T-helper 2 cell treated with Interferon-gamma antibody and Interleukin-4, amounts not matched to agents 100 ng/mL and 5 ng/mL, for 36 hours (primary cell): ENCODE data around the gene SLC35A3. TPM values are rescaled to one million over a fixed set of nuclear protein-coding genes. Genes with fewer than 3 reads are reported as not detected.
"Not testable (repeated sequence)": the region's sequence is repeated elsewhere in the genome, so short reads cannot be mapped to it uniquely, and the experiment has no call there.

ENCODE experiments used
- intact Hi-C: fragments of 100-400 bp; cut with micrococcal nuclease; formaldehyde crosslinking; loops from one replicate; pipeline ENCODE4 v1.15.1; 2023
- total RNA-seq: library from RNA; stranded (reverse); gene quantifications from 2 replicates; pipeline ENCODE4 v1.2.3, GENCODE V29; 2022

The SLC35A3 gene
- total RNA-seq, 1 donor from 2014 or later: 17.2 TPM

- intact Hi-C loops: loop anchor here (1.0 to 5.0 kb wide), 5 partner anchors 69 to 487 kb away; partner anchors contain the start of genes RTCA and TRMT13
These were observed 988 bp downstream of the SLC35A3 start for GRCh38 chr1:99970713-99971255.

DNA sequence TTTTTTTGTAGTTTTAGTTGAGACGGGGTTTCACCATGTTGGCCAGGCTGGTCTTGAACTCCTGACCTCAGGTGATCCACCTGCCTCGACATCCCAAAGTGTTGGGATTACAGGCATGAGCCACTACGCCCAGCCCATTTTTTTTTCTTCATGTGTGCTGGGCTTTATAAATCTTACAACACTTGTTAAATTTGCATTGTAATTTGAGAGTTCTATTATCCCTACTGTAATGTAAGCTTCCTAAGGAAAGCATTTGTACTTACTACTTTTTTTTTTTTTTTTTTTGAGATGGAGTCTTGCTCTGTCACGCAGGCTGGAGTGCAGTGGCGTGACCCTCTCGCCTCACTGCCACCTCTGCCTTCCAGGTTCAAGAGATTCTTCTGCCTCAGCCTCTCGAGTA is 2.3 kb downstream of the SLC35A3 start:
- intact Hi-C loops: loop anchor here (5.0 kb wide), 1 partner anchor 485 kb away; no protein-coding TSS in a partner anchor

DNA sequence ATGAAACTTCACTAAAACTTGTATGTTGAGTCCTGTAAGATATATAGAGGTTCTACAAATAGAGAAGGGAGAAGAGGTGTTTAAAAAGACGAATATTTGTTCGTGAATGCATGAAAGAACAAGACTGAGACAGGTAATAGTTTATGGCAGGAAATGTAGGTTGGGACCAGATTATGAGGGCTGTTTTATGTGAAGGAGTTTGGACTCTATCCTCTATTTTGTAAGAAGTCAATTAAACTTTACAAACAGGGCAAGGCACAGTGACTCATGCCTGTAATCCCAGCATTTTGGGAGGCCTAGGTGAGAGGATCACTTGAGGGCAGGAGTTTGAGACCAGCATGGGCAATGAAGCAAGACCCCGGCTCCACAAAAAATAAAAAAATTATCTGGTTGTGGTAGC is 5.7 kb downstream of the SLC35A3 start:
- intact Hi-C loops: no loop called here

- intact Hi-C loops: not testable (repeated sequence)
These were observed 7.5 kb downstream of the SLC35A3 start for GRCh38 chr1:99977326-99977725.

DNA sequence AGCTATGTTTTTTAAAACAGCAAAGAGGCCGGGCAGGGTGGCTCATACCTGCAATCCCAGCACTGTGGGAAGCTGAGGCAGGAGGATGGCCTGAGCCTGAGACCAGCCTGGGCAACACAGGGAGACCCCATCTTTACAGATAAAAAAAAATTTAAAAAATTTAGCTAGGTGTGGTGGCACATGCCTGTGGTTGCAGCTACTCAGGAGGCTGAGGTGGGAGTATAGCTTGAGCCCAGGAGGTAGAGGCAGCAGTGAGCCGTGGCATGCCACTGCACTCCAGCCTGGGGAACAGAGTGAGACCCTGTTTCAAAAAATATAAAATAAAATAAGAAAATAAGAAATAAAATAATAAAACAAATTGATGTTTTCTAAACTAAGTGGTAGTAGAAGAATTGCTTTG is 8.4 kb downstream of the SLC35A3 start:
- intact Hi-C loops: no loop called here

GRCh38 chr1:99979091-99979490 is 9.3 kb downstream of the SLC35A3 start:
- intact Hi-C loops: no loop called here

- intact Hi-C loops: no loop called here
These were observed 11.1 kb downstream of the SLC35A3 start for GRCh38 chr1:99980928-99981327.

- intact Hi-C loops: no loop called here
These were observed 16.9 kb downstream of the SLC35A3 start for GRCh38 chr1:99986656-99987225.

DNA sequence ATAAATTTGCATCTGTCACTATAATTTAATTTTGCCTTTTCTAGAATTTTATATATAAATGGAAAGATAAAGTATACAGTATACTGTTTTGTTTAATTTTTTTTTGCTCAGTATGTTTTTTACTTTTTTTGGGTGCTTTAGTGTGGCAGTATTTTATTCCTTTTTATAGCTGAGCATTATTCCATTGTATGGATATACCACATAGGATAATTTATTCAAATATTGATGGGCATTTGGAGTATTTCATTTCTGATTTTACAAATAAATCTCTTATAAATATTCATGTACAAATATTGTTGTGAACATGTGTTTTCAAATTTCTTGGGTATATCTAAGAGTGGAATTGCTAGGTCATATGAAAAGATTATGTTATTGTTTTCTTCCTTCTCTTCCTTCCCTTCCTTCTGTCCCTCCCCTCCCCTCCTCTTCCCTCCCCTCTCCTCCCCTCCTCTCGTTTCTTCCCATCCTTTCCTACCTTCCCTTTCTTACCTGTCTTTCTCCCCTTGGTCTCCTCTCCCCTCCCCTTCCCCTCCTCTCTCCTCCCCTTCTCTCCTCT is 18.5 kb downstream of the SLC35A3 start:
- intact Hi-C loops: no loop called here

GRCh38 chr1:99992044-99992722 is 22.4 kb downstream of the SLC35A3 start:
- intact Hi-C loops: no loop called here

GRCh38 chr1:99992760-99993467 is 23.1 kb downstream of the SLC35A3 start:
- intact Hi-C loops: no loop called here

- intact Hi-C loops: no loop called here
These were observed 23.7 kb downstream of the SLC35A3 start for GRCh38 chr1:99993468-99993845.

GRCh38 chr1:99994496-99994895 is 24.7 kb downstream of the SLC35A3 start:
- intact Hi-C loops: no loop called here

DNA sequence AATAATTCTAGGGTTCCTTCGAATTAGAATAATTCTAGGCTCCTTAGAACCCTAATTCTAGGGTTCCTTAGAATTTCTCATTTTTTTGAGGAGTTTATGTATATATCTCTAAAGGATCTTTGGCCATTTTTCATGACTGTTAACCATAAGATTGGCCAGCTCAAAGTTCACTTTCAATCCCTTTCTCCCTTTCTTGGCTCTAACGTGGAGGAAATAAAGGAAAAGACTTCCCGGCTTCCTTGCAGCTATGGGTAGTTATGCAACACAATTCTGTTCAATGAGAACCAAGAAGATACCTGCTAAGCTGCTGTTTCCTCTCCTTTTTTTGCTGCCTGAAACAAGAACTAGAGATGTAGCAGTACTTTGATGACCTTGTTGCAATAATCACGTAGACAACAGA is 27.2 kb downstream of the SLC35A3 start:
- intact Hi-C loops: no loop called here

GRCh38 chr1:100001462-100001861 is 31.7 kb downstream of the SLC35A3 start:
- intact Hi-C loops: no loop called here

- intact Hi-C loops: no loop called here
These were observed 35.6 kb downstream of the SLC35A3 start for GRCh38 chr1:100005424-100005823.

DNA sequence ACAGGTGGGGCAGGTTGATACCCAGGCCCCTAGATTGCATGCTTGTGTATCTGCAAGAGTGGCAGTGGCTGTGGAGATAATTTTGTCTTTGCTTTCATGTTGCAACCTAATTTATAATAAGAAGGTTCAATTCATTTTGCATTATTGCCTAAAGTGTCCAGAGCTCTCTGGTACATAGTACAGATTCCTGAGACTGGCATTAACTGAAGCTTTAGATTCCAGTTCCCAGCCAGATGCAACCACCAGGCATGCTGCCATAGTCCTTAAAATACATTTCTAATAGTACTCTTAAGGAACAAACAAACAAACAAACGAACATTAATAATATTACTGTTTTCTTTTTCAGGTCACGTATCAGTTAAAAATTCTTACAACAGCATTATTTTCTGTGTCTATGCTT is 36.9 kb downstream of the SLC35A3 start:
- intact Hi-C loops: no loop called here

DNA sequence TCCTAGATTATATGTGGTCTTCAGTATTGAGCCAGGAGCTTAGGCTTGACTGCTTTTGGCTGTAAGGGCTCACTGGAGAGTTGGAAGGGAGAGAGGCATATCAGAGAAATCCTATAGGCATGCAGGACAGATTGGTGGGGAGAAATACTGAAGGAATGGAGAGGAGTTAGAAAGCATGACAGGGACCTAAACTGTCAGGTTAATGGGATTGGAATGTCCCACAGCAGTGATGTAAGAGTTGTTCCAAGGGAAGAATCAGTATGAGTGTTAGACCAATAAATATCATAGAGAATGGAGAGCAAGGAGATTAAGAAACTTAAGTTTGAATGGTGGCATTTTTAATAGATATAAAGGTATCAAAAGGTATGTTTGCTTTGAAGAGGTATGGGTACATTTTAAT is 39.7 kb downstream of the SLC35A3 start:
- intact Hi-C loops: no loop called here

GRCh38 chr1:100010804-100011203 is 41.0 kb downstream of the SLC35A3 start:
- intact Hi-C loops: no loop called here

DNA sequence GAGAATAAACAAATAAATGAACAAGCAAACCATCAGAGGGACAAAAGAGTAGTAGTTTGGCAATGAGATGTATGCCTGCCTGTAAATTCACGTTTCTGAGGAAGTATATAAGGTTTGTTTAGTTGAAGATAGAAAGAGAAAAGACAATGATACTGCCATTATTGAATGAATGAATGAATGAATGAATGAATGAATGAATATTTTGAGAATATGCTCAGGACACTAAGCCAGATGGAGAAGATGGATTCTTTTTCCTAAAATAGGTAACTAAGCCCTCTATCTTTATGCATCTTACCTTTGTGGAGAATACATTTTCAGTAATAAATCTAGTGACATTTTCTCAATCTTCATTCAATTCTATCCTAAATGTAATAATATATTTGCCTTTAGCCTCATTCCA is 49.4 kb downstream of the SLC35A3 start:
- intact Hi-C loops: no loop called here

GRCh38 chr1:100023482-100023881 is 53.7 kb downstream of the SLC35A3 start:
- intact Hi-C loops: no loop called here

- intact Hi-C loops: no loop called here
These were observed 57.4 kb downstream of the SLC35A3 start for GRCh38 chr1:100027212-100027611.
